ENCODE results near the gene C2orf76. TPM values are rescaled to one million over a fixed set of nuclear protein-coding genes. Genes with fewer than 3 reads are reported as not detected.
A peak's percentile ranks its signal among the peaks of the same experiment; 100 is the strongest.

C2orf76 gene
- total RNA-seq, 4 donors from 2014 or later: 1.6 to 2.9 TPM; not detected in 2

DNA sequence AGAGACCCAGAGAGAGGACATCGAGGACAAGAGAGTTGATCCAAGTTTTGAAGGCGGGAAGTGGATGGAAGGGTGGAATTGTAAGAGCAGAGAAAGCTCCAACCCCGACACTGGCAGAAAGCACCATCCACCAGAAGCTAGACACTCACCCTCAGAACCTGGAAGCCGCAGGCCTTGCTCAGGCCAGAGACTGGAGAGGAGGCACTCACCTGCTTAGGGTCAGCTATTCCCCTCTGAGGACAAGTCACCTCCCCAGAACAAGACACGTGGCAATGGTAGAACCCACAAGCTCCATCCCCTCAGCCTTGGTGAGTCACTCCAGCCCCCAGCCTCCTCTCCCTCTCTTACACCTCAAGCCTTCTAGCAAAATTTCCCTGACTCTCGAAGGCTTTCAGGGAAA lies 78.1 kb downstream of the C2orf76 start:
- no peak overlapping the region for H3K4me3 ChIP-seq
- H3K9me3 ChIP-seq: no peaks in the 10 kb centered on the region
- peak overlapping the region in 1 of 4 donors; percentile 17 for H3K27ac ChIP-seq
- TF ChIP-seq, protein P1, sequence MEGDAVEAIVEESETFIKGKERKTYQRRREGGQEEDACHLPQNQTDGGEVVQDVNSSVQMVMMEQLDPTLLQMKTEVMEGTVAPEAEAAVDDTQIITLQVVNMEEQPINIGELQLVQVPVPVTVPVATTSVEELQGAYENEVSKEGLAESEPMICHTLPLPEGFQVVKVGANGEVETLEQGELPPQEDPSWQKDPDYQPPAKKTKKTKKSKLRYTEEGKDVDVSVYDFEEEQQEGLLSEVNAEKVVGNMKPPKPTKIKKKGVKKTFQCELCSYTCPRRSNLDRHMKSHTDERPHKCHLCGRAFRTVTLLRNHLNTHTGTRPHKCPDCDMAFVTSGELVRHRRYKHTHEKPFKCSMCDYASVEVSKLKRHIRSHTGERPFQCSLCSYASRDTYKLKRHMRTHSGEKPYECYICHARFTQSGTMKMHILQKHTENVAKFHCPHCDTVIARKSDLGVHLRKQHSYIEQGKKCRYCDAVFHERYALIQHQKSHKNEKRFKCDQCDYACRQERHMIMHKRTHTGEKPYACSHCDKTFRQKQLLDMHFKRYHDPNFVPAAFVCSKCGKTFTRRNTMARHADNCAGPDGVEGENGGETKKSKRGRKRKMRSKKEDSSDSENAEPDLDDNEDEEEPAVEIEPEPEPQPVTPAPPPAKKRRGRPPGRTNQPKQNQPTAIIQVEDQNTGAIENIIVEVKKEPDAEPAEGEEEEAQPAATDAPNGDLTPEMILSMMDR (IDR thresholded peaks at IDR 0.05): no peak
- TF ChIP-seq POLR2A (IDR thresholded peaks at IDR 0.05): no peak
- H3K4me1 ChIP-seq: no peaks in the 10 kb centered on the region
- no peak for DNase-seq
- H3K36me3 ChIP-seq: no peaks in the 10 kb centered on the region
- H3K27me3 ChIP-seq: no peaks in the 10 kb centered on the region

DNA sequence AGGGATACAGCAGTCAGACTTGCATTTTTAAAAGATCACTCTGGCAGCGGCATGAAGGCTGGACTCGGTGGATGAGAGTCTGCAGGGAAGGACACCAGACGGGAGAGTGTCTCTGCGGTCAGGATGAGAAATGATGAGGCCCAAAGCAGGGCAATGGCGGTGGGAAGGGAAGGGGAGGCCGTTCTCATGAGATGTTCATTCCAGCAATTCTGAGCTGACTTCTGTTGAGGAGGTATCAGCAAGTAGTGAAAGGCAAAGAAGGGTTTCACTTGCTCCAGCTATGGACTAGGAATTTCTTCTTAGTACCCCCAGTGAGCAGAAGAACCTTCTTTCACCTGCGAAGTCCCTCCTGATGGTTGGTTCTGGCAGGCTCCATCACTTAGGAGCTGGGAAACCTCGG lies 80.0 kb downstream of the C2orf76 start:
- DNase-seq: no peak
- no peak for TF ChIP-seq POLR2A (IDR thresholded peaks at IDR 0.05)
- TF ChIP-seq, protein P1 (IDR thresholded peaks at IDR 0.05): no peak
- no peaks in the 10 kb centered on the region for H3K27me3 ChIP-seq
- no peaks in the 10 kb centered on the region for H3K36me3 ChIP-seq
- no peaks in the 10 kb centered on the region for H3K9me3 ChIP-seq
- H3K27ac ChIP-seq: no peak overlapping the region
- H3K4me3 ChIP-seq: no peak overlapping the region
- H3K4me1 ChIP-seq: no peaks in the 10 kb centered on the region

DNA sequence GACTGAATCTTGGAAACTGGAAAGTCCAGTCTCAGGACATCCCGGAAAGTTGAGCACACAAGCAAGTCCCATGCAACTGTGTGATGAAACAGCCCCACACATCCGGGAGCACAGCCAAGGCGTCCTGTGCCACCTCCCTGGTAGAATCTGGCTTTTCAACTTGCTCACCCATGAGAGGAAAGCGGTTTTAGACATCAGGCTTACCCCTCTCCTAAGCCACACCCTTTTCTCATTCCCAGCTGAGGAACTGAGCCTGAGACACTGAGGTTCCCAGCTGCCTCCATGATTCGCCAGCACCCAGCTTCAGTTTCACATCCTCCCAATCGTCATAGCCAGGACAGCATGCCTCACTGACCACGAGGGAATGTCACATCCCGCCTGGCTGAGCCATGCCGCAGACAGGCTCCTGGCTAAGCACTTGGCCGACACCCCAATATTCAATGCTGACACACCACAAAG lies 82.7 kb downstream of the C2orf76 start:
- H3K27ac ChIP-seq: no peak overlapping the region
- DNase-seq: peak in 1 of 3 donors; percentile 59
- H3K27me3 ChIP-seq: no peaks in the 10 kb centered on the region
- TF ChIP-seq, protein P1 (IDR thresholded peaks at IDR 0.05): no peak
- TF ChIP-seq POLR2A (IDR thresholded peaks at IDR 0.05): no peak
- H3K4me1 ChIP-seq: no peaks in the 10 kb centered on the region
- H3K36me3 ChIP-seq: no peaks in the 10 kb centered on the region
- no peaks in the 10 kb centered on the region for H3K9me3 ChIP-seq
- H3K4me3 ChIP-seq: no peak overlapping the region

DNA sequence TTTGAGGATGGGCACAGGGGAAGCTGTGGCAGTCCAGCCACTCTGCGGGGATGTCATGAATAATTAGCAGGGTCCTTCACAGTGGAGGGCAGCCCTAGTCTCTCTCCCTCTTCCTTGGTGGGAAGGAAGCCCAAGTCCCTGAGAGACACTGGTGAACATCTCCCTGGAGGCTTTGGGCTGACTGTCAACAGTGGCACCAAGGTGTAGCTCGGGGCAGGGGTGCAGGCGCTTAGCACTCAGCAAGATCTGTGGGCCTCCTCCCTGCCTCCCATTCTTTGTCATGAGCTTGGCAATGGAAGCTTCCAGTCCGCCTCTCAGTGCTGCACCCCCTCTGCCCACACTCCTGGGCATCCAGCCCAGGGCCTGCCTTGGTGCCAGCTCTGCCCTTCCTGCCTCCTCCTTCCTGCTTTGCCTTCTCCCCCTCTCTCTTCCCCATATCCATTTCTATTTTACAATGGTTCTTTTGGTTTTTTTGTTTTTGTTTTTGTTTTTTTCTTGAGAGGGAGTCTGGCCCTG lies 83.6 kb downstream of the C2orf76 start:
- Histone ChIP-seq H3K4me3 (no peak overlapping the region), H3K36me3 (no peaks in the 10 kb centered on the region), H3K27ac (no peak overlapping the region), H3K9me3 (no peaks in the 10 kb centered on the region), H3K27me3 (no peaks in the 10 kb centered on the region), H3K4me1 (no peaks in the 10 kb centered on the region)
- DNase-seq: no peak
- TF ChIP-seq POLR2A (IDR thresholded peaks at IDR 0.05): no peak
- TF ChIP-seq, protein P1 (IDR thresholded peaks at IDR 0.05): no peak

DNA sequence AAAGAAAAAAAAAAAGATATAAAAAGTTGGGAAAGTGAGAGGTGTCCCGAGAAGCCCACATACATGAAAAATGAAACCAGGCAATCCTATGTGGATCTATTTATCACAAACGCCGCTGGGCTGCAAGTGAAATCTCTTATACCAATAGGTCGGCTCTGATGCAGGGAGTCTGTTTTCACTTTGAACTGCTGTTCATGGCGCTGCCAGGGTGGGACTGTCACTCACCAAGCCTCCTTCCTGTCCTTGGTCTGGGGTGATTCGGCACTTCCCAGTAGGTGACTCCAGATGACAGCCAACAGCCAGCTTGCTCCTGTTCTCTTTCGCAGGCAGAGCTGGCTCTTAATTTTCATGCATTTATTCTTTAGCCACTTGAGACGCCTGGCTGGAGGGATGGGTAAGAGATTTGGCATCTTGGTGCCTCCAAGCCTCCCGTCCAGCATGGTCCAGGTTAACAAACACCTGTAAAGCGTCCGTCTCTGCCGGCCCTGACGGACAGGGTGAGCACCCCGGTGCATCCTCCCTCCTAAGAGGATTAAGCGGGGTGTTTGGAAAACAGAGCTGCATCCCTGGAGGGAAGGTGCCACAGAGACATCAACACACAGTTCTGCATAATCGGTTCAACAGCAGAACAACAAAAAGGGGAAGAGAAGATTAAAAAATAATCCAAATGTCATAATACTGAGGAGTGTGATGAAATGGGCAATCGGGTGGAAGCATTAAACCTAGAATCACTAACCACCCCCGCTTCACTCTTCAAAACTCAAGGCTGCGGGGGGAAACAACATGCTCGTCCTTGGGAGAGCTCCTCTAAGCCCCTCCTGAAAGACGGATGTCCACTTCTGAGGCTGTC lies 84.3 kb downstream of the C2orf76 start:
- no peaks in the 10 kb centered on the region for H3K4me1 ChIP-seq
- H3K9me3 ChIP-seq: no peaks in the 10 kb centered on the region
- H3K27me3 ChIP-seq: no peaks in the 10 kb centered on the region
- H3K36me3 ChIP-seq: no peaks in the 10 kb centered on the region
- H3K4me3 ChIP-seq: no peak overlapping the region
- no peak overlapping the region for H3K27ac ChIP-seq
- DNase-seq: no peak
- TF ChIP-seq, protein P1 (IDR thresholded peaks at IDR 0.05): no peak
- no peak for TF ChIP-seq POLR2A (IDR thresholded peaks at IDR 0.05)

All from Peyer's patch (tissue), 4 donors.